ENCODE results near the gene ACVRL1.

- TF ChIP-seq EZH2 (IDR thresholded peaks at IDR 0.05; ENCODE audit: low read length, missing control alignments) (no peak), CTCF (conservative IDR thresholded peaks at IDR 0.05 in 1 of 2, IDR thresholded peaks at IDR 0.05 in 1 of 2; ENCODE audit: low read depth in 1 of 2, low read length in 2 of 2) (no peak)
These were observed 40.1 kb downstream of the ACVRL1 start for GRCh38 chr12:51947246-51947996.

Measured in fibroblast of lung (primary cell).